K562 (cell line): ENCODE data around the gene WEE1. TPM values are rescaled to one million over a fixed set of nuclear protein-coding genes. Genes with fewer than 3 reads are reported as not detected.

Source experiments
- ATAC-seq: fragments of 200-7000 bp; cut with Tn5 transposase; 3 replicates; pipeline ENCODE4 v1.9.1; 2020; ENCODE audit warnings: moderate library complexity
- BruUV-seq: library from RNA; stranded (reverse); fragments of 400-500 nt; replicated peaks from 2 replicates; lab custom pipeline; 2021; lab: Mats Ljungman, UMichigan
- CTCF ChIA-PET: fragments of 300-600 bp; formaldehyde crosslinking; extraction: SDS; loops from one replicate; lab custom pipeline; 2021; ENCODE audit warnings: low intra/inter-chr PET ratio; lab: Yijun Ruan, JAX
- POLR2A ChIA-PET: fragments of 300-600, 350-650 bp; sonication (Branson Sonifier 250); formaldehyde crosslinking; extraction: SDS; loops from one replicate; lab custom pipeline; 2021; ENCODE audit warnings: antibody characterized with exemption, inconsistent platforms; lab: Yijun Ruan, JAX
- DNase-seq, 4 experiments: peaks; one replicate each; pipeline versions ENCODE4 v3.0.0 to v3.0.0-alpha.2; 2011 to 2018; ENCODE audit warnings: low spot score in 3 of 4, mixed read lengths in 3 of 4; ENCODE audit errors: extremely low read depth in 1 of 4
- FAIRE-seq: peaks from 2 replicates; lab custom pipeline; 2011; peaks lifted over from hg19 to GRCh38; lab: Jason Lieb, UNC
- H2AFZ ChIP-seq: 2 replicates; pipeline ENCODE4 v1.6.0; 2011; ENCODE audit warnings: low read depth, low read length, control low read depth, inconsistent platforms
- H3K27ac ChIP-seq: fragments of 200-600 bp; 3 replicates; pipeline ENCODE4 v1.8.0; 2011; ENCODE audit warnings: low read depth, mild to moderate bottlenecking, control low read depth, inconsistent platforms, low read length, moderate library complexity, mixed read lengths; ENCODE audit errors: extremely low read depth
- H3K27me3 ChIP-seq, 2 experiments: fragments of 300-600 bp in 1 of 2; 2 replicates in 1 of 2; 3 replicates in 1 of 2; pipeline versions ENCODE4 v1.6.0 to v1.8.0; 2011; ENCODE audit warnings: inconsistent platforms in 2 of 2, low read length in 2 of 2, mild to moderate bottlenecking in 1 of 2, mixed read lengths in 1 of 2, moderate library complexity in 1 of 2; ENCODE audit not compliant: control insufficient read depth in 2 of 2, insufficient read depth in 2 of 2
- H3K36me3 ChIP-seq: fragments of 300-600 bp; 3 replicates; pipeline ENCODE4 v1.8.0; 2011; ENCODE audit warnings: mild to moderate bottlenecking, low read length, inconsistent platforms; ENCODE audit not compliant: control insufficient read depth, insufficient read depth
- H3K4me1 ChIP-seq, 2 experiments: fragments of 200-600 bp in 1 of 2; replicated peaks in 1 of 2; 2 replicates in 1 of 2; 3 replicates in 1 of 2; pipeline versions ENCODE4 v1.5.1 to v1.8.0; 2011; ENCODE audit warnings: inconsistent platforms in 2 of 2, low read length in 2 of 2, mild to moderate bottlenecking in 1 of 2, mixed read lengths in 1 of 2, moderate library complexity in 1 of 2; ENCODE audit not compliant: control insufficient read depth in 2 of 2, insufficient read depth in 2 of 2
- H3K4me2 ChIP-seq: 2 replicates; pipeline ENCODE4 v1.6.1; 2011; ENCODE audit warnings: low read length, control low read depth, inconsistent platforms, mixed read lengths; ENCODE audit not compliant: insufficient read depth
- H3K4me3 ChIP-seq: fragments of 200-600 bp; sonication (generic), shearing (Covaris generic); 2 replicates; pipeline ENCODE4 v1.5.1; 2016; ENCODE audit warnings: control low read depth, inconsistent platforms
- H3K79me2 ChIP-seq: fragments of 200-600 bp; 3 replicates; pipeline ENCODE4 v1.8.0; 2011; ENCODE audit warnings: low read length, inconsistent platforms; ENCODE audit not compliant: control insufficient read depth, insufficient read depth
- H3K9ac ChIP-seq, 2 experiments: 2 replicates each; pipeline versions ENCODE4 v1.6.0 to v1.6.1; 2011; ENCODE audit warnings: low read depth in 2 of 2, low read length in 2 of 2, control low read depth in 1 of 2, inconsistent platforms in 1 of 2, mild to moderate bottlenecking in 1 of 2, mixed read lengths in 1 of 2; ENCODE audit not compliant: insufficient read depth in 1 of 2
- H3K9me1 ChIP-seq: one replicate; pipeline ENCODE4 v1.6.0; 2011; ENCODE audit warnings: inconsistent platforms, mild to moderate bottlenecking, low read length, moderate library complexity; ENCODE audit not compliant: control insufficient read depth, insufficient read depth
- H3K9me3 ChIP-seq: replicated peaks from 2 replicates; pipeline ENCODE4 v1.5.1; 2011; ENCODE audit warnings: low read depth, low read length, inconsistent platforms; ENCODE audit not compliant: control insufficient read depth, insufficient read depth
- H4K20me1 ChIP-seq: replicated peaks from 2 replicates; pipeline ENCODE4 v1.6.1; 2011; ENCODE audit warnings: low read length, inconsistent platforms, mixed read lengths; ENCODE audit not compliant: control insufficient read depth, insufficient read depth
- ARHGAP35 ChIP-seq: fragments of 450-650 bp; IDR thresholded peaks from 2 replicates; pipeline ENCODE4 v1.6.1; 2018; ENCODE audit not compliant: partially characterized antibody
- CREB1 ChIP-seq, 2 experiments: sonication (generic) in 1 of 2; formaldehyde crosslinking in 1 of 2; IDR thresholded peaks; 2 replicates each; pipeline versions ENCODE4 v1.6.1 to v1.8.0; 2012 to 2022; ENCODE audit warnings: inconsistent platforms in 1 of 2, mild to moderate bottlenecking in 1 of 2, missing genetic modification reagents in 1 of 2, moderate library complexity in 1 of 2
- HDAC3 ChIP-seq: fragments of 450-650 bp; IDR thresholded peaks from 2 replicates; pipeline ENCODE4 v1.6.1; 2018; ENCODE audit warnings: borderline replicate concordance, mild to moderate bottlenecking, moderate library complexity; ENCODE audit not compliant: partially characterized antibody
- KLF16 ChIP-seq: IDR thresholded peaks from 2 replicates; pipeline ENCODE4 v1.6.1; 2016; ENCODE audit warnings: antibody characterized with exemption
- L3MBTL2 ChIP-seq: fragments of 450-650 bp; IDR thresholded peaks from 2 replicates; pipeline ENCODE4 v1.6.1; 2016; ENCODE audit warnings: mild to moderate bottlenecking, moderate library complexity
- MITF ChIP-seq: IDR thresholded peaks from 2 replicates; pipeline ENCODE4 v1.6.1; 2014; ENCODE audit warnings: antibody characterized with exemption
- NFXL1 ChIP-seq: fragments of 450-650 bp; formaldehyde crosslinking; IDR thresholded peaks from 2 replicates; pipeline ENCODE4 v1.4.0; 2021; ENCODE audit warnings: mild to moderate bottlenecking
- RFX1 ChIP-seq: fragments of 450-650 bp; IDR thresholded peaks from 2 replicates; pipeline ENCODE4 v1.6.1; 2016; ENCODE audit warnings: mild to moderate bottlenecking, moderate library complexity
- SMARCA5 ChIP-seq: fragments of 450-650 bp; IDR thresholded peaks from 2 replicates; pipeline ENCODE4 v1.6.1; 2016
- TARDBP ChIP-seq: fragments of 450-650 bp; IDR thresholded peaks from 2 replicates; pipeline ENCODE4 v1.6.1; 2016
- ZNF449 ChIP-seq: fragments of 250-450 bp; sonication (Bioruptor Pico); IDR thresholded peaks from 2 replicates; pipeline ENCODE4 v1.8.0; 2022; ENCODE audit warnings: moderate library complexity, mild to moderate bottlenecking, inconsistent platforms
- WGBS: fragments of 100-300 bp; shearing (Covaris generic); methylation state at CpG from one replicate; pipeline ENCODE4 v1.1.6; 2016; ENCODE audit warnings: low coverage, mixed read lengths; ENCODE audit not compliant: insufficient coverage; ENCODE audit errors: missing lambda C conversion rate; 5-methylcytosine and 5-hydroxymethylcytosine counted together
- in situ Hi-C: fragments of 300-500 bp; cut with MboI; formaldehyde crosslinking; loops from 4 replicates; pipeline ENCODE4 v1.15.0; 2018; ENCODE audit warnings: inconsistent platforms, mixed read lengths
- intact Hi-C: fragments of 100-400 bp; cut with micrococcal nuclease; formaldehyde crosslinking; loops from 2 replicates; pipeline ENCODE4 v1.14.2; 2022
- polyA plus RNA-seq, 8 experiments: library from polyadenylated mRNA; depleted of rRNA in 4 of 8; stranded (reverse) in 5 of 8; unstranded in 3 of 8; fragments of >200 nt; fragmentation: Nextera tagmentation in 2 of 8; fragmentation: Illumina TruSeq in 1 of 8; extraction: Ambion mirVana in 2 of 8; extraction: Trizol in 1 of 8; gene quantifications; 2 replicates each; pipeline versions ENCODE4 v1.2.1 to v1.2.3, GENCODE V29; 2011 to 2014; ENCODE audit warnings: inconsistent platforms in 1 of 8, missing spikeins in 1 of 8
- total RNA-seq, 7 experiments: library from RNA; depleted of rRNA in 6 of 7; stranded (reverse); fragments of >200 nt in 6 of 7; fragmentation: Illumina TruSeq in 2 of 7; extraction: Trizol in 2 of 7; gene quantifications; 2 replicates each; pipeline versions ENCODE4 v1.2.1 to v1.2.3, GENCODE V29; 2011 to 2021; ENCODE audit warnings: low replicate concordance in 1 of 7
- TF ChIP-seq, protein P1 (sequence below): fragments of 450-650 bp; formaldehyde crosslinking; IDR thresholded peaks from 2 replicates; pipeline ENCODE4 v1.4.0; 2022; ENCODE audit warnings: missing genetic modification characterization

WEE1 gene
- total and polyA plus RNA-seq, 9 of the 15 experiments (the other 6 are each of a cell fraction or from before 2014, with no cell fraction given), result 21.9 to 99.0 (median 67.4) TPM

- no peak for TF ChIP-seq MITF
- TF ChIP-seq, protein P1, sequence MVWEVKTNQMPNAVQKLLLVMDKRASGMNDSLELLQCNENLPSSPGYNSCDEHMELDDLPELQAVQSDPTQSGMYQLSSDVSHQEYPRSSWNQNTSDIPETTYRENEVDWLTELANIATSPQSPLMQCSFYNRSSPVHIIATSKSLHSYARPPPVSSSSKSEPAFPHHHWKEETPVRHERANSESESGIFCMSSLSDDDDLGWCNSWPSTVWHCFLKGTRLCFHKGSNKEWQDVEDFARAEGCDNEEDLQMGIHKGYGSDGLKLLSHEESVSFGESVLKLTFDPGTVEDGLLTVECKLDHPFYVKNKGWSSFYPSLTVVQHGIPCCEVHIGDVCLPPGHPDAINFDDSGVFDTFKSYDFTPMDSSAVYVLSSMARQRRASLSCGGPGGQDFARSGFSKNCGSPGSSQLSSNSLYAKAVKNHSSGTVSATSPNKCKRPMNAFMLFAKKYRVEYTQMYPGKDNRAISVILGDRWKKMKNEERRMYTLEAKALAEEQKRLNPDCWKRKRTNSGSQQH (CRISPR knock-in tag), result no peak
- no peak for TF ChIP-seq RFX1
- no peak for TF ChIP-seq TARDBP
- TF ChIP-seq NFXL1, result no peak
- TF ChIP-seq L3MBTL2, result no peak
- no peak for TF ChIP-seq ARHGAP35
Measured at GRCh38 chr11:9633679-9634078, 60.2 kb downstream of the WEE1 start (continued).

GRCh38 chr11:9636691-9637090, 63.2 kb downstream of the WEE1 start:
- no peak overlapping the region for H2AFZ ChIP-seq
- H3K9me3 ChIP-seq, result no peaks in the 10 kb centered on the region
- ATAC-seq (no peak), DNase-seq (no peak), FAIRE-seq (no peak)
- in situ Hi-C loops, result no loop called here
- ChIA-PET POLR2A (interaction anchor here (1.0 to 1.2 kb wide), 2 partner anchors 8 to 19 kb away, joined by 3 read pairs; no protein-coding TSS in a partner anchor), CTCF (no interaction called here)
- no peaks in the 10 kb centered on the region for H3K27me3 ChIP-seq
- no peaks in the 10 kb centered on the region for H3K9me1 ChIP-seq
- H3K4me3 ChIP-seq, result no peak overlapping the region
- TF ChIP-seq HDAC3, result no peak
- no peak for TF ChIP-seq ZNF449 (CRISPR knock-in tag)
- TF ChIP-seq SMARCA5, result no peak
- TF ChIP-seq CREB1 (IDR thresholded peaks at IDR 0.05), result no peak
- no peak for TF ChIP-seq CREB1 (CRISPR knock-in tag; IDR thresholded peaks at IDR 0.05)
- no peak for TF ChIP-seq KLF16
- no peak overlapping the region for H3K9ac ChIP-seq
- intact Hi-C loops, result no loop called here
- 47% methylated on average over 1 of the region's 1 CpG for WGBS
- H3K79me2 ChIP-seq, result no peaks in the 10 kb centered on the region
- BruUV-seq, result no TSS peak
- H3K4me2 ChIP-seq, result no peak overlapping the region
- H3K27ac ChIP-seq, result no peak overlapping the region
- peaks cover 0 to 5% of the 10 kb centered on the region in 2 experiments; a peak in 2 of 5 replicates for H3K4me1 ChIP-seq
- H4K20me1 ChIP-seq, result no peaks in the 10 kb centered on the region
- H3K36me3 ChIP-seq, result no peaks in the 10 kb centered on the region
